CD4-positive, CD25-positive, alpha-beta regulatory T cell (primary cell): Measurements from ENCODE around the gene ABCA13. TPM values are rescaled to one million over a fixed set of nuclear protein-coding genes. Genes with fewer than 3 reads are reported as not detected.

Experiments used
- ATAC-seq, 2 donors: fragments of 150-1000 bp; cut with Tn5 transposase; one replicate each; pipeline ENCODE4 v1.10.0; 2021; ENCODE audit warnings: low read depth in 2 of 2, moderate number of reproducible peaks in 2 of 2, moderate library complexity in 1 of 2
- DNase-seq, 3 donors: peaks; one replicate each; pipeline versions ENCODE4 v3.0.0 to v3.0.0-alpha.2; 2012 to 2022; ENCODE audit warnings: mixed read lengths in 1 of 3
- H3K27ac ChIP-seq: one replicate; pipeline ENCODE4 v1.7.0; 2013; ENCODE audit warnings: mild to moderate bottlenecking, low read length; ENCODE audit not compliant: insufficient read depth, poor library complexity, severe bottlenecking
- H3K27me3 ChIP-seq: one replicate; pipeline ENCODE4 v1.7.0; 2013; ENCODE audit warnings: low read length; ENCODE audit not compliant: control insufficient read depth, insufficient read depth
- H3K36me3 ChIP-seq: one replicate; pipeline ENCODE4 v1.7.0; 2013; ENCODE audit warnings: mild to moderate bottlenecking, low read length, moderate library complexity; ENCODE audit not compliant: control insufficient read depth, insufficient read depth
- H3K4me1 ChIP-seq: 2 replicates; pipeline ENCODE4 v1.7.0; 2013; ENCODE audit warnings: mild to moderate bottlenecking, low read length; ENCODE audit not compliant: insufficient read depth, control insufficient read depth, poor library complexity, severe bottlenecking
- H3K4me3 ChIP-seq: one replicate; pipeline ENCODE4 v1.7.0; 2013; ENCODE audit warnings: low read depth, mild to moderate bottlenecking, low read length, moderate library complexity
- H3K9me3 ChIP-seq, 2 experiments: 1 replicate in 1 of 2; 2 replicates in 1 of 2; pipeline ENCODE4 v1.7.0; 2013; ENCODE audit warnings: low read length in 2 of 2, mild to moderate bottlenecking in 1 of 2, moderate library complexity in 1 of 2; ENCODE audit not compliant: control insufficient read depth in 2 of 2
- H3K27ac Mint-ChIP-seq, 3 donors: one replicate each; pipeline ENCODE4 v1.8.0; 2020 to 2022; ENCODE audit warnings: mild to moderate bottlenecking in 3 of 3, mixed read lengths in 3 of 3, moderate library complexity in 2 of 3
- H3K27me3 Mint-ChIP-seq: one replicate; pipeline ENCODE4 v1.8.0; 2022; ENCODE audit warnings: mild to moderate bottlenecking, mixed read lengths
- H3K36me3 Mint-ChIP-seq: one replicate; pipeline ENCODE4 v1.8.0; 2020; ENCODE audit warnings: mixed read lengths
- H3K4me1 Mint-ChIP-seq, 4 donors: one replicate each; pipeline ENCODE4 v1.8.0; 2020 to 2022; ENCODE audit warnings: mixed read lengths in 4 of 4, mild to moderate bottlenecking in 1 of 4
- H3K4me3 Mint-ChIP-seq, 4 donors: one replicate each; pipeline ENCODE4 v1.8.0; 2020 to 2022; ENCODE audit warnings: mild to moderate bottlenecking in 4 of 4, mixed read lengths in 4 of 4, moderate library complexity in 3 of 4
- H3K9me3 Mint-ChIP-seq, 7 donors: one replicate each; pipeline ENCODE4 v1.8.0; 2020 to 2022; ENCODE audit warnings: mixed read lengths in 7 of 7, mild to moderate bottlenecking in 3 of 7, moderate library complexity in 2 of 7
- polyA plus RNA-seq, 4 donors: library from polyadenylated mRNA; unstranded; fragments of 300-500 nt; fragmentation: Illumina TruSeq; gene quantifications; one replicate each; pipeline ENCODE4 v1.2.3, GENCODE V29; 2021
- total RNA-seq: library from RNA; stranded (reverse); gene quantifications from one replicate; pipeline ENCODE4 v1.2.3, GENCODE V29; 2022

Gene ABCA13
- total and polyA plus RNA-seq, 5 donors from 2014 or later, result 1.1 TPM; not detected in 4

DNA sequence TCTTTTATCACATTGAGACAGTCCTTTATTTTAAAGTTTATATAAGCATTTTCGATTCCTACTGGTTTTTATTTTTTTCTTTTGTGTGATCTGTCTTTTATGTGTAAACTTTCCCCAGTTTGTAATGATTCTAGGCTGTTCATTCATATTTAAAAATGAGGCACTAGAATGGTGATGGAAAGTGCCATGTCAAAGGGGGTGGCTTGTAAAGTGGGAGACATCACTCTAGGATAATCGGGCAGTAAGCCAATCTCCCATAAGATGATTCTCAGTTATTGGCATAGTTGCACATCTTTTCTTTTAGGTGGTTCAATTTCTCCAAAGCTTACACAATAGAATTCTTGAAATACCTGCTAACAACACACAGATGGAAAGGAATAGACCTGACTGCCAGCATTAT lies 90.4 kb downstream of the ABCA13 start:
- Mint-ChIP-seq H3K36me3 (no peaks in the 10 kb centered on the region), H3K27me3 (peaks cover 9% of the 10 kb centered on the region), H3K9me3 (peaks cover 0 to 6% (median 0%) of the 10 kb centered on the region in 7 donors), H3K27ac (no peak overlapping the region), H3K4me3 (no peak overlapping the region), H3K4me1 (no peaks in the 10 kb centered on the region)
- no peak overlapping the region for H3K4me3 ChIP-seq
- H3K27ac ChIP-seq, result no peak overlapping the region
- no peaks in the 10 kb centered on the region for H3K36me3 ChIP-seq
- H3K27me3 ChIP-seq, result no peaks in the 10 kb centered on the region
- no peaks in the 10 kb centered on the region for H3K4me1 ChIP-seq
- ATAC-seq (no peak), DNase-seq (no peak)
- no peaks in the 10 kb centered on the region for H3K9me3 ChIP-seq

DNA sequence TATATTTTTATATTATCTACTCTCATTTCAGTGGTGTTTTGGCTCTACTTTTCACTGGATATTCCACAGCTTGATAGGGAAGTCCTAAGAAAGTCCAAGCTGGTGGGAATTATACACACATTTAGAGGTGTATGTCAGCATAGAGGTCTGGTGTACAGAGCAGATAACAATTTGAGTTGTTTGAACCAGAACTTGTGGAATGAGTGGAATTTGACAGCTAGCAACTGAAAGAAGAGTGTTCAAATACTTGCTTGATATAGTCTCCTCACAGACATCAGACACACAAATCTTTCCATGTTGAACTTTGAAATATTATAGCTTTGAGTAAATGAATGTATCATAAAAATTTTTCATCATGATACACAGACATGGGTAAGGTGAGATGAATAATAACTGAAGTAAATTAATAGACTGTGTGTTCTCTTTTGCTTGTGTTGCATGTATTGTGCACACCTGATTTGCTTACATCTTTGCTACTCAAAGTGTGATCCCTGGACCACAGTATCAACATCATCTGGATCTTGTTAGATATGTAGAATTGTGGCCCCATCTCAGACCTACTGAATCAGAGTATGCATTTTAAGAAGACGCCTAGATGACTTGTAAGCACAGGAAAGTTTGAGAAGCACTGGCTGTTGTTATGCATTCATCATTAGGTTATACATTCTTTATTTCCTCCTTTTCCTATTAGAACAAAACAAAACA lies 91.5 kb downstream of the ABCA13 start:
- ATAC-seq (no peak), DNase-seq (no peak)
- H3K27ac Mint-ChIP-seq, result no peak overlapping the region
- H3K9me3 Mint-ChIP-seq, result peaks cover 0 to 2% (median 0%) of the 10 kb centered on the region in 7 donors
- Histone ChIP-seq H3K36me3 (no peaks in the 10 kb centered on the region), H3K9me3 (no peaks in the 10 kb centered on the region), H3K4me3 (no peak overlapping the region), H3K27ac (no peak overlapping the region), H3K4me1 (no peaks in the 10 kb centered on the region), H3K27me3 (no peaks in the 10 kb centered on the region)
- no peak overlapping the region for H3K4me3 Mint-ChIP-seq
- no peaks in the 10 kb centered on the region for H3K4me1 Mint-ChIP-seq
- peaks cover 5% of the 10 kb centered on the region for H3K27me3 Mint-ChIP-seq
- H3K36me3 Mint-ChIP-seq, result no peaks in the 10 kb centered on the region

DNA sequence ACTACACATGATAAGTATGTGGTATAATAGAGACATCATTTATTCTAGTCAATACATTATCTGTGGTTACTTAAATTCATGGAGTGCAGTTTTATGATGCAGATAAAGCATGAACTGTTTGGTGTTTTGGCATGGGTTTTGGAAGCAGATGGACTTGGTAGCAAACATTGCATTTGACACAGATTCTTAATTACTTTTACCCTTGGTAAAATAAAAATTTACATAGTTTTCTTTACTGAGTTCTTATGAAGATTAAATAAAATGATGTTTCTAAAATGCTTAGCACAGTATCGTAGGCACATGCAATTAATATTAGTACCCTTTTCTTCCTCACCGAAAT lies 92.0 kb downstream of the ABCA13 start:
- DNase-seq (no peak), ATAC-seq (no peak)
- H3K27ac ChIP-seq, result no peak overlapping the region
- no peaks in the 10 kb centered on the region for H3K27me3 ChIP-seq
- Mint-ChIP-seq H3K36me3 (no peaks in the 10 kb centered on the region), H3K27me3 (peaks cover 5% of the 10 kb centered on the region), H3K9me3 (peaks cover 0 to 2% (median 0%) of the 10 kb centered on the region in 7 donors), H3K27ac (no peak overlapping the region), H3K4me3 (no peak overlapping the region), H3K4me1 (no peaks in the 10 kb centered on the region)
- H3K4me1 ChIP-seq, result no peaks in the 10 kb centered on the region
- no peaks in the 10 kb centered on the region for H3K36me3 ChIP-seq
- H3K4me3 ChIP-seq, result no peak overlapping the region
- no peaks in the 10 kb centered on the region for H3K9me3 ChIP-seq

DNA sequence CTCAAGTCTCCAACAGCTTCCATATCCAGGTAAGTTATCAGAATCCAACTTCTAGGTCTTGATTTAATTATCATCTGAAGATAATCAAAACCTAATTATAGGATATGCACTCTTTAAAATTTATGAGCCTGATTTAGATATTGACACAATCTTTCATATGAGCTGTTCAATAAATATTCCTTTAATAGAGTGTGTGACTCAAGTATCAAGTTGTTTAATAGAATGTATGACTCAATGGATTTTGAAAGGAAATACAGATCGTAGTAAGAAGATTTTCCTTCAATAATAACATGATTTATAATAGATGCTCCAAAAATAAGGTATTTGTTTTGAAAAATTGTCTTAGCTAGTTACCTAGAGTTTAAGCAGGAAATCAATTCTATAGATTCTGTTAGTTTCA lies 97.8 kb downstream of the ABCA13 start:
- Mint-ChIP-seq H3K27me3 (peaks cover 18% of the 10 kb centered on the region), H3K9me3 (no peaks in the 10 kb centered on the region), H3K27ac (no peak overlapping the region), H3K36me3 (no peaks in the 10 kb centered on the region), H3K4me3 (no peak overlapping the region), H3K4me1 (no peaks in the 10 kb centered on the region)
- H3K9me3 ChIP-seq, result no peaks in the 10 kb centered on the region
- no peak overlapping the region for H3K27ac ChIP-seq
- ATAC-seq, result no peak
- no peak overlapping the region for H3K4me3 ChIP-seq
- DNase-seq, result no peak
- H3K36me3 ChIP-seq, result no peaks in the 10 kb centered on the region
- H3K4me1 ChIP-seq, result no peaks in the 10 kb centered on the region
- no peaks in the 10 kb centered on the region for H3K27me3 ChIP-seq

DNA sequence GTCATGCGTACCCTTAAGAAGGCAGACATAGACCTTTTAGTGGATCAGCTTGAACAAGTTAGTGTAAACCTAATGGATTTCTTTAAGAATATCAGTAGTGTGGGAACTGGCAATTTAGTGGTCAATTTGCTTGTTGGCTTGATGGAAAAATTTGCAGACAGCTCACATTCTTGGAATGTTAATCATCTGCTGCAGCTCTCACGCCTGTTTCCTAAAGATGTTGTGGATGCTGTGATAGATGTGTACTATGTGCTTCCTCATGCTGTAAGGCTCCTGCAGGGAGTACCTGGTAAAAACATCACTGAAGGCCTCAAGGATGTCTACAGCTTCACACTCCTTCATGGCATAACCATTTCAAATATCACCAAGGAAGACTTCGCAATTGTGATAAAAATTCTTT lies 103.4 kb downstream of the ABCA13 start:
- Mint-ChIP-seq H3K9me3 (peaks cover 0 to 2% (median 0%) of the 10 kb centered on the region in 7 donors), H3K4me3 (no peak overlapping the region), H3K4me1 (no peaks in the 10 kb centered on the region), H3K27ac (no peak overlapping the region), H3K27me3 (peaks cover 16% of the 10 kb centered on the region), H3K36me3 (no peaks in the 10 kb centered on the region)
- H3K4me3 ChIP-seq, result no peak overlapping the region
- no peaks in the 10 kb centered on the region for H3K4me1 ChIP-seq
- H3K36me3 ChIP-seq, result no peaks in the 10 kb centered on the region
- DNase-seq (no peak), ATAC-seq (no peak)
- no peaks in the 10 kb centered on the region for H3K27me3 ChIP-seq
- no peak overlapping the region for H3K27ac ChIP-seq
- no peaks in the 10 kb centered on the region for H3K9me3 ChIP-seq

DNA sequence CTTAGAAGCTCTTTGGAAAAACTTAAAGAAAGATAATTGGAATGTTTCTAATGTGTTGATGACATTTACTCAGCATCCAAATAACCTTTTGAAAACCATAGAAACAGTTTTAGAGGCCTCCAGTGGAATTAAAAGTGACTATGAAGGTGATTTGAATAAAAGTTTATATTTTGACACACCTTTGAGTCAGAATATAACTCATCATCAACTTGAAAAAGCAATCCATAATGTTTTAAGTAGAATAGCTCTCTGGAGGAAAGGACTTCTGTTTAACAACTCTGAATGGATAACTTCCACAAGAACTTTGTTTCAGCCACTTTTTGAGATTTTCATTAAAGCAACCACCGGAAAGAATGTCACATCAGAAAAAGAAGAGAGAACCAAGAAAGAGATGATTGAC lies 108.2 kb downstream of the ABCA13 start:
- Histone ChIP-seq H3K9me3 (no peaks in the 10 kb centered on the region), H3K36me3 (no peaks in the 10 kb centered on the region), H3K27me3 (no peaks in the 10 kb centered on the region), H3K4me3 (no peak overlapping the region), H3K4me1 (no peaks in the 10 kb centered on the region), H3K27ac (no peak overlapping the region)
- Mint-ChIP-seq H3K4me1 (no peaks in the 10 kb centered on the region), H3K9me3 (peaks cover 0 to 7% (median 0%) of the 10 kb centered on the region in 7 donors), H3K27ac (peak overlapping the region in 1 of 3 donors; percentile 23), H3K27me3 (peaks cover 15% of the 10 kb centered on the region), H3K36me3 (no peaks in the 10 kb centered on the region), H3K4me3 (no peak overlapping the region)
- DNase-seq (no peak), ATAC-seq (no peak)

DNA sequence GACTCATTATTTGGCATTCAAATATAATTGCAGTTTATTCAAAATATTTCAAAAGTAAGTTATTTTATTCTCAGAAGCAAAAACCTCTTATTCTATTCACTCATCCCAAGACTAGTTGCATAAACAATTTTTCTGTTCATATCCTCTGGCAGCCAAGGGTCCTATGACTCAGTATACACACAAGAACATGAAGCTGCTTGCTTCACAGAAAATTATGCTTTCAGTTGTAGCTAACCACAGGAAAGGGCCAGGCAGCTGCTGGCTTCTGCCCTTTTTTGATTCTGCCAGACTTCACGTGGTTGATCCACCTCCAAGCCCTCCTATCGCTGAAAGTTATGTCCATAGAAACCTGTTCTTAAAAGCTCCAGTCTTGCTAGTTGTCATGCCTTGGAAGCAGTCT lies 108.8 kb downstream of the ABCA13 start:
- Histone ChIP-seq H3K27ac (no peak overlapping the region), H3K27me3 (no peaks in the 10 kb centered on the region), H3K4me1 (no peaks in the 10 kb centered on the region), H3K9me3 (no peaks in the 10 kb centered on the region), H3K4me3 (no peak overlapping the region), H3K36me3 (no peaks in the 10 kb centered on the region)
- no peak overlapping the region for H3K27ac Mint-ChIP-seq
- H3K4me3 Mint-ChIP-seq, result no peak overlapping the region
- DNase-seq (peak in 1 of 3 donors; percentile 34), ATAC-seq (no peak)
- H3K9me3 Mint-ChIP-seq, result peaks cover 0 to 7% (median 0%) of the 10 kb centered on the region in 7 donors
- no peaks in the 10 kb centered on the region for H3K4me1 Mint-ChIP-seq
- peaks cover 8% of the 10 kb centered on the region for H3K27me3 Mint-ChIP-seq
- no peaks in the 10 kb centered on the region for H3K36me3 Mint-ChIP-seq

DNA sequence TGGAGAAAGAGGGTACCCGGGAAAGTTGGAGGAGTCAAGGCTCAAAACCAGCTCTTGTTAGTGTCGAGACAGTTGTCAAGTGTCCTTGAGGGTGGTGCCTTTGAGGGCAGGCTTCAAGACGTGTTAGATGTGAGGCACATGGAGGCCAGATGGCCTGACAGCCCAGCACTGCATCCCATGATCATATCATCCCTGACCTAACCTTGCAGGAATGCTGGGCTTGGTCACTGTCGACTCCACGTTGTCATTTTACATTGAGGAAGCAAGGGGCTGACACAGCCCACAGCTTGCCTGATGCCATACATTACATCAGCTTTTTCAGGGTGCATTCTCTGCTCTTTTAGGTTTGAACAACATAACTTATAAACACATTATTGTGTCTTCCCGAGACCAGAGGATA lies 114.1 kb downstream of the ABCA13 start:
- Histone ChIP-seq H3K9me3 (no peaks in the 10 kb centered on the region), H3K27ac (no peak overlapping the region), H3K36me3 (no peaks in the 10 kb centered on the region), H3K4me1 (no peaks in the 10 kb centered on the region), H3K4me3 (no peak overlapping the region), H3K27me3 (no peaks in the 10 kb centered on the region)
- Mint-ChIP-seq H3K4me3 (no peak overlapping the region), H3K27me3 (peaks cover 14% of the 10 kb centered on the region), H3K9me3 (peaks cover 0 to 7% (median 0%) of the 10 kb centered on the region in 7 donors), H3K4me1 (no peaks in the 10 kb centered on the region), H3K27ac (no peak overlapping the region), H3K36me3 (no peaks in the 10 kb centered on the region)
- ATAC-seq (no peak), DNase-seq (no peak)
